GM18520 (cell line): ENCODE data around the gene ZBTB20.

Experiments used
- ATAC-seq: cut with Tn5 transposase; IDR thresholded peaks from one replicate; pipeline ENCODE4 v1.9.1; 2021; ENCODE audit not compliant: unreplicated experiment

Gene ZBTB20

GRCh38 chr3:114393367-114394072 is 753.6 kb downstream of the ZBTB20 start:
- ATAC-seq, result no peak

GRCh38 chr3:114392831-114393230 is 754.3 kb downstream of the ZBTB20 start:
- ATAC-seq, result no peak

GRCh38 chr3:114389156-114389555 is 757.9 kb downstream of the ZBTB20 start:
- no peak for ATAC-seq

- no peak for ATAC-seq
These were observed 762.6 kb downstream of the ZBTB20 start for GRCh38 chr3:114384558-114384903.

- peak; percentile 70 for ATAC-seq
These were observed 763.1 kb downstream of the ZBTB20 start for GRCh38 chr3:114383875-114384557.

- no peak for ATAC-seq
These were observed 766.8 kb downstream of the ZBTB20 start for GRCh38 chr3:114380233-114380651.

- no peak for ATAC-seq
These were observed 767.8 kb downstream of the ZBTB20 start for GRCh38 chr3:114379266-114379665.

GRCh38 chr3:114378760-114379159 is 768.3 kb downstream of the ZBTB20 start:
- ATAC-seq, result no peak

- ATAC-seq, result no peak
These were observed 769.7 kb downstream of the ZBTB20 start for GRCh38 chr3:114377426-114377825.

GRCh38 chr3:114376516-114377185 is 770.4 kb downstream of the ZBTB20 start:
- no peak for ATAC-seq

GRCh38 chr3:114375608-114376421 is 771.3 kb downstream of the ZBTB20 start:
- ATAC-seq, result no peak

GRCh38 chr3:114374433-114374990 is 772.6 kb downstream of the ZBTB20 start:
- ATAC-seq, result no peak

- no peak for ATAC-seq
These were observed 776.4 kb downstream of the ZBTB20 start for GRCh38 chr3:114370537-114371174.

GRCh38 chr3:114365909-114366308 is 781.2 kb downstream of the ZBTB20 start:
- no peak for ATAC-seq

- ATAC-seq, result no peak
These were observed 782.1 kb downstream of the ZBTB20 start for GRCh38 chr3:114364806-114365654.

GRCh38 chr3:114363554-114364202 is 783.4 kb downstream of the ZBTB20 start:
- ATAC-seq, result no peak

GRCh38 chr3:114362815-114363214 is 784.3 kb downstream of the ZBTB20 start:
- no peak for ATAC-seq

- no peak for ATAC-seq
These were observed 785.7 kb downstream of the ZBTB20 start for GRCh38 chr3:114361391-114361790.

GRCh38 chr3:114356525-114356924 is 790.6 kb downstream of the ZBTB20 start:
- ATAC-seq, result no peak
